ENCODE measurements around the gene PMS1. TPM values are rescaled to one million over a fixed set of nuclear protein-coding genes. Genes with fewer than 3 reads are reported as not detected.

Gene PMS1
- total RNA-seq, 1 experiment from 2014 or later = 50.9 TPM

DNA sequence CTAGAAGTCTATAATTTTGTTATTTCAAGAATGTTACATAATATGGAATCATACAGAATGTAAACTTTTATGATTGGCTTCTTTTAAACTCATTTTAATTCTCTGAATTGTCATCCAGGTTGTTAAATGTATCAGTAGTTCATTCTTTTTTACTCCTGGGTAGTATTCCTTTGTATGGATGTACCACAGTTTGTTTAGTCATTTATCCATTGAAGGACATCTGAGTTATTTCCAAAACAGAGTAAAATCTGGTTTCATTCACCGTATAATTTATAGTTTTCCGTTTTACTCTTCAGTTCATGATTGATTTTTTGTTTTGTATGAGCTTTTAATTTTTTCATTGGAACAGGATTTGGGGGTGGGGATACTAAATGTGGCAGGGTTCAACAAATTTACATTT lies 132.4 kb downstream of the PMS1 start:
- Mint-ChIP-seq H3K4me3 (ENCODE audit: unreplicated experiment) (no peak overlapping the region), H3K36me3 (ENCODE audit: insufficient read depth, unreplicated experiment) (no peaks in the 10 kb centered on the region), H3K27me3 (ENCODE audit: insufficient read depth, unreplicated experiment) (no peaks in the 10 kb centered on the region), H3K4me1 (ENCODE audit: insufficient read depth, unreplicated experiment) (peaks cover 5% of the 10 kb centered on the region), H3K9me3 (ENCODE audit: unreplicated experiment) (peaks cover 9% of the 10 kb centered on the region), H3K27ac (ENCODE audit: low read depth, unreplicated experiment) (no peak overlapping the region)
- no TSS peak for BruUV-seq (replicated peaks)
- ChIA-PET CTCF (interaction anchor here (0.6 kb wide), 1 partner anchor 89 kb away, joined by 3 read pairs; no protein-coding TSS in a partner anchor), POLR2A (no interaction called here)
- DNase-seq (ENCODE audit: unreplicated experiment) = no peak
- TF ChIP-seq, protein P1, sequence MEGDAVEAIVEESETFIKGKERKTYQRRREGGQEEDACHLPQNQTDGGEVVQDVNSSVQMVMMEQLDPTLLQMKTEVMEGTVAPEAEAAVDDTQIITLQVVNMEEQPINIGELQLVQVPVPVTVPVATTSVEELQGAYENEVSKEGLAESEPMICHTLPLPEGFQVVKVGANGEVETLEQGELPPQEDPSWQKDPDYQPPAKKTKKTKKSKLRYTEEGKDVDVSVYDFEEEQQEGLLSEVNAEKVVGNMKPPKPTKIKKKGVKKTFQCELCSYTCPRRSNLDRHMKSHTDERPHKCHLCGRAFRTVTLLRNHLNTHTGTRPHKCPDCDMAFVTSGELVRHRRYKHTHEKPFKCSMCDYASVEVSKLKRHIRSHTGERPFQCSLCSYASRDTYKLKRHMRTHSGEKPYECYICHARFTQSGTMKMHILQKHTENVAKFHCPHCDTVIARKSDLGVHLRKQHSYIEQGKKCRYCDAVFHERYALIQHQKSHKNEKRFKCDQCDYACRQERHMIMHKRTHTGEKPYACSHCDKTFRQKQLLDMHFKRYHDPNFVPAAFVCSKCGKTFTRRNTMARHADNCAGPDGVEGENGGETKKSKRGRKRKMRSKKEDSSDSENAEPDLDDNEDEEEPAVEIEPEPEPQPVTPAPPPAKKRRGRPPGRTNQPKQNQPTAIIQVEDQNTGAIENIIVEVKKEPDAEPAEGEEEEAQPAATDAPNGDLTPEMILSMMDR (IDR thresholded peaks at IDR 0.05; ENCODE audit: unreplicated experiment) = no peak
- intact Hi-C loops (cut with micrococcal nuclease) = no loop called here

Other genes starting within 250 kb of the PMS1 start
- gene SLC40A1, start 203.7 kb upstream of the PMS1 start, total RNA-seq (2022) = 0.15 TPM in 1 of 2 replicates, not detected in the other
- 29.8 and 41.4 TPM in 2 replicates for gene ASNSD1, start 123.0 kb upstream of the PMS1 start, total RNA-seq (2022)
- 4.6 and 5.1 TPM in 2 replicates for gene ANKAR, start 109.8 kb upstream of the PMS1 start, total RNA-seq (2022)
- 3.7 and 5.1 TPM in 2 replicates for gene OSGEPL1, start 21.7 kb upstream of the PMS1 start, total RNA-seq (2022)
- gene ORMDL1, start 111 bp upstream of the PMS1 start, total RNA-seq (2022) = 83.0 and 85.1 TPM in 2 replicates